ENCODE results near the gene HCN3.
A peak's percentile ranks its signal among the peaks of the same experiment; 100 is the strongest.
"Not testable (repeated sequence)": the region's sequence is repeated elsewhere in the genome, so short reads cannot be mapped to it uniquely, and the experiment has no call there.

The HCN3 gene

GRCh38 chr1:155241841-155242264 is 35.4 kb upstream of the HCN3 start:
- TF ChIP-seq CTCF (conservative IDR thresholded peaks at IDR 0.05; ENCODE audit: low read depth, low read length), result no peak
- DNase-seq (ENCODE audit: low read depth), result no peak
- H3K4me3 ChIP-seq (ENCODE audit: low read length), result no peak overlapping the region

- TF ChIP-seq CTCF (conservative IDR thresholded peaks at IDR 0.05; ENCODE audit: low read depth, low read length), result no peak
- H3K4me3 ChIP-seq (ENCODE audit: low read length), result peak overlapping the region; percentile 59
- DNase-seq (ENCODE audit: low read depth), result no peak
Observed at GRCh38 chr1:155242805-155243358, 34.4 kb upstream of the HCN3 start.

GRCh38 chr1:155244368-155245162 is 32.7 kb upstream of the HCN3 start:
- DNase-seq (ENCODE audit: low read depth), result peak; percentile 98
- TF ChIP-seq CTCF (conservative IDR thresholded peaks at IDR 0.05; ENCODE audit: low read depth, low read length), result peak; percentile 14
- peak overlapping the region; percentile 59 for H3K4me3 ChIP-seq (ENCODE audit: low read length)

GRCh38 chr1:155245163-155245524 is 32.1 kb upstream of the HCN3 start:
- no peak for DNase-seq (ENCODE audit: low read depth)
- H3K4me3 ChIP-seq (ENCODE audit: low read length), result peak overlapping the region; percentile 59
- no peak for TF ChIP-seq CTCF (conservative IDR thresholded peaks at IDR 0.05; ENCODE audit: low read depth, low read length)

- DNase-seq (ENCODE audit: low read depth), result not testable (repeated sequence)
Observed at GRCh38 chr1:155246796-155247195, 30.5 kb upstream of the HCN3 start.

GRCh38 chr1:155247667-155248553 is 29.4 kb upstream of the HCN3 start:
- DNase-seq (ENCODE audit: low read depth), result no peak
- H3K4me3 ChIP-seq (ENCODE audit: low read length), result no peak overlapping the region
- no peak for TF ChIP-seq CTCF (conservative IDR thresholded peaks at IDR 0.05; ENCODE audit: low read depth, low read length)

More at GRCh38 chr1:155246796-155247195, 30.5 kb upstream of the HCN3 start:
- H3K4me3 ChIP-seq (ENCODE audit: low read length), result not testable (repeated sequence)

GRCh38 chr1:155250246-155250632 is 27.0 kb upstream of the HCN3 start:
- TF ChIP-seq CTCF (conservative IDR thresholded peaks at IDR 0.05; ENCODE audit: low read depth, low read length), result no peak
- DNase-seq (ENCODE audit: low read depth), result no peak
- peak overlapping the region; percentile 39 for H3K4me3 ChIP-seq (ENCODE audit: low read length)
